Ascending aorta (tissue), 2 donors: ENCODE measurements around the gene SYCN. TPM values are rescaled to one million over a fixed set of nuclear protein-coding genes. Genes with fewer than 3 reads are reported as not detected.

Experiments used
- DNase-seq, 2 donors: peaks; one replicate each; pipeline ENCODE4 v3.0.0-alpha.2; 2019; ENCODE audit warnings: low spot score in 2 of 2
- H3K27ac ChIP-seq, 2 donors: fragments of 200-600 bp; sonication (generic); one replicate each; pipeline ENCODE4 v1.5.1; 2016 to 2017; ENCODE audit warnings: mild to moderate bottlenecking in 1 of 2
- H3K27me3 ChIP-seq: fragments of 200-600 bp; sonication (generic); one replicate; pipeline ENCODE4 v1.5.1; 2017
- H3K36me3 ChIP-seq, 2 donors: fragments of 200-600 bp; sonication (generic); one replicate each; pipeline ENCODE4 v1.5.1; 2016
- H3K4me1 ChIP-seq, 2 donors: fragments of 200-600 bp; sonication (generic); one replicate each; pipeline ENCODE4 v1.5.1; 2016 to 2017; ENCODE audit warnings: mild to moderate bottlenecking in 1 of 2
- H3K4me3 ChIP-seq, 2 donors: fragments of 200-600 bp; sonication (generic); one replicate each; pipeline ENCODE4 v1.5.1; 2016 to 2017; ENCODE audit warnings: mild to moderate bottlenecking in 1 of 2
- H3K9me3 ChIP-seq, 2 donors: fragments of 200-600 bp; sonication (generic); one replicate each; pipeline ENCODE4 v1.5.1; 2016
- CTCF ChIP-seq, 3 experiments: fragments of 200-600 bp in 2 of 3; fragments of 450-650 bp in 1 of 3; sonication (generic) in 2 of 3; IDR thresholded peaks; one replicate each; pipeline ENCODE4 v1.5.1; 2016 to 2019; ENCODE audit warnings: antibody characterized with exemption in 3 of 3, mild to moderate bottlenecking in 1 of 3, moderate library complexity in 1 of 3
- intact Hi-C: fragments of 100-400 bp; cut with DNase I; formaldehyde crosslinking; loops from one replicate; pipeline ENCODE4 v1.15.1; 2023
- total RNA-seq: library from RNA; depleted of rRNA; stranded (reverse); fragments of >200 nt; gene quantifications from one replicate; pipeline ENCODE4 v1.1.0, GENCODE V29; 2016

The SYCN gene
- total RNA-seq, 1 donor from 2014 or later, result not detected

- Histone ChIP-seq H3K4me3 (no peak overlapping the region), H3K36me3 (peaks cover 0 to 16% of the 10 kb centered on the region in 2 donors), H3K27ac (peak overlapping the region in 1 of 2 donors; percentile 44), H3K9me3 (no peaks in the 10 kb centered on the region), H3K4me1 (peaks cover 0 to 15% of the 10 kb centered on the region in 2 donors), H3K27me3 (no peaks in the 10 kb centered on the region)
- TF ChIP-seq CTCF (IDR thresholded peaks at IDR 0.05), result no peak
- DNase-seq, result no peak
- intact Hi-C loops, result no loop called here
These were observed 36.4 kb downstream of the SYCN start for GRCh38 chr19:39167461-39168257.

- Histone ChIP-seq H3K36me3 (peaks cover 0 to 14% of the 10 kb centered on the region in 2 donors), H3K9me3 (no peaks in the 10 kb centered on the region), H3K27me3 (no peaks in the 10 kb centered on the region), H3K27ac (peak overlapping the region in 1 of 2 donors; percentile 44), H3K4me3 (no peak overlapping the region), H3K4me1 (peaks cover 0 to 15% of the 10 kb centered on the region in 2 donors)
- TF ChIP-seq CTCF (IDR thresholded peaks at IDR 0.05), result no peak
- intact Hi-C loops, result no loop called here
- DNase-seq, result no peak
These were observed 37.3 kb downstream of the SYCN start for GRCh38 chr19:39166571-39167391.

GRCh38 chr19:39165857-39166256 is 38.2 kb downstream of the SYCN start:
- Histone ChIP-seq H3K36me3 (peaks cover 0 to 14% of the 10 kb centered on the region in 2 donors), H3K9me3 (no peaks in the 10 kb centered on the region), H3K4me1 (peaks cover 0 to 18% of the 10 kb centered on the region in 2 donors), H3K27ac (no peak overlapping the region), H3K4me3 (no peak overlapping the region), H3K27me3 (no peaks in the 10 kb centered on the region)
- intact Hi-C loops, result no loop called here
- TF ChIP-seq CTCF (IDR thresholded peaks at IDR 0.05), result no peak
- DNase-seq, result no peak

- no peaks in the 10 kb centered on the region for H3K9me3 ChIP-seq
- no peaks in the 10 kb centered on the region for H3K27me3 ChIP-seq
- no peak overlapping the region for H3K4me3 ChIP-seq
- intact Hi-C loops, result no loop called here
- no peak for DNase-seq
- TF ChIP-seq CTCF (IDR thresholded peaks at IDR 0.05), result no peak
- H3K4me1 ChIP-seq, result peaks cover 6 to 24% of the 10 kb centered on the region in 2 donors
- H3K36me3 ChIP-seq, result peaks cover 0 to under 1% of the 10 kb centered on the region in 2 donors
- no peak overlapping the region for H3K27ac ChIP-seq
These were observed 39.8 kb downstream of the SYCN start for GRCh38 chr19:39164289-39164688.

- intact Hi-C loops, result no loop called here
- no peaks in the 10 kb centered on the region for H3K9me3 ChIP-seq
- no peaks in the 10 kb centered on the region for H3K27me3 ChIP-seq
- no peak overlapping the region for H3K27ac ChIP-seq
- H3K4me3 ChIP-seq, result no peak overlapping the region
- H3K36me3 ChIP-seq, result no peaks in the 10 kb centered on the region
- DNase-seq, result no peak
- H3K4me1 ChIP-seq, result peaks cover 6 to 24% of the 10 kb centered on the region in 2 donors
- no peak for TF ChIP-seq CTCF (IDR thresholded peaks at IDR 0.05)
These were observed 40.4 kb downstream of the SYCN start for GRCh38 chr19:39163621-39164020.
